ENCODE measurements around the gene AQP6.

- TF ChIP-seq GATA2 (IDR thresholded peaks at IDR 0.05; ENCODE audit: low read depth, low read length) (no peak), GATA3 (IDR thresholded peaks at IDR 0.05; ENCODE audit: low read depth, low read length) (no peak)
Measured at GRCh38 chr12:49998453-49998852, 25.7 kb downstream of the AQP6 start.

Measured in SH-SY5Y (cell line).